Suprapubic skin (tissue), 3 donors: Measurements from ENCODE around the gene SPTSSB.

Source experiments
- POLR2A ChIP-seq, 2 donors: fragments of 450-650 bp; IDR thresholded peaks; one replicate each; pipeline ENCODE4 v1.6.1; 2017; ENCODE audit warnings: antibody characterized with exemption in 2 of 2, mild to moderate bottlenecking in 2 of 2, moderate library complexity in 2 of 2
- TF ChIP-seq, protein P1 (sequence below), 2 donors: fragments of 200-600 bp in 1 of 2; fragments of 450-650 bp in 1 of 2; sonication (generic) in 1 of 2; IDR thresholded peaks; one replicate each; pipeline ENCODE4 v1.5.1; 2016 to 2019; ENCODE audit warnings: antibody characterized with exemption in 2 of 2, mild to moderate bottlenecking in 1 of 2, moderate library complexity in 1 of 2

DNA sequence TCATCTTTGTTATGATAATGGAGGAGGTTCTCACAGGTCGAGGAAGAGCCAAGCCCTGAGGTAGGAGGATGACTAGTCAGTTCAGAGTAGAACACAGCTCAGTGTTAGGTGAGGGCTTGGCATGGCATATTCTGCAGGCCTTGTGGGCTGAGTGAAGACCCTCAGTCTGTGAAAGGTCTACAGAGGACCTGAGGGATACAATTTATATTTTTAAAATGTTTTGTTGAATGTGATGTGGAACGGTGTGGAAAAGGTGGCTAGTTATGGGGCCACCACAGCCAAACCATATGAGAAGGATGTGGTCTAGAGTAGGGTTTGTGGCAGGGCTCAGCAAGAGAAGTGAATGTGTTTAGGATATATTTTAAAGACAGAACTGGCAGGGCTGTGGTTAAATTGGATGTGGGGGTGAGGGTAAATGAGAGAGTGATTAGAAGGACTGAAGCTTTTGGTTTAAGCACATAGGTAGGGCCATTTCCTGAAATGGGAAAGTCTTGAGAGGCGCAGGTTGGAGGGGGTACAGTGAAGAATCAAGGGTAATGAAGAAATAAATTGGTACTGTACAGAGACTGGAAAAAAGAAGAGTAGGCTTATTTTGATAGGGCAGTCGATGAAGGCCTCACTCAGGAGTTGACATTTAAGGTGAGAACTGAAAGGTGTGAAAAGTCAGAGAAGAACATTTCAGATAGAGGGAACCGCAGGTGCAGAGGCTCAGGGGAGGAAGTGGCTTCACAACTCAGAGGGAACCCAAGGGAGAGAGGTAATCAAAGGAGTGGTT is 60.5 kb downstream of the SPTSSB start:
- TF ChIP-seq, protein P1, sequence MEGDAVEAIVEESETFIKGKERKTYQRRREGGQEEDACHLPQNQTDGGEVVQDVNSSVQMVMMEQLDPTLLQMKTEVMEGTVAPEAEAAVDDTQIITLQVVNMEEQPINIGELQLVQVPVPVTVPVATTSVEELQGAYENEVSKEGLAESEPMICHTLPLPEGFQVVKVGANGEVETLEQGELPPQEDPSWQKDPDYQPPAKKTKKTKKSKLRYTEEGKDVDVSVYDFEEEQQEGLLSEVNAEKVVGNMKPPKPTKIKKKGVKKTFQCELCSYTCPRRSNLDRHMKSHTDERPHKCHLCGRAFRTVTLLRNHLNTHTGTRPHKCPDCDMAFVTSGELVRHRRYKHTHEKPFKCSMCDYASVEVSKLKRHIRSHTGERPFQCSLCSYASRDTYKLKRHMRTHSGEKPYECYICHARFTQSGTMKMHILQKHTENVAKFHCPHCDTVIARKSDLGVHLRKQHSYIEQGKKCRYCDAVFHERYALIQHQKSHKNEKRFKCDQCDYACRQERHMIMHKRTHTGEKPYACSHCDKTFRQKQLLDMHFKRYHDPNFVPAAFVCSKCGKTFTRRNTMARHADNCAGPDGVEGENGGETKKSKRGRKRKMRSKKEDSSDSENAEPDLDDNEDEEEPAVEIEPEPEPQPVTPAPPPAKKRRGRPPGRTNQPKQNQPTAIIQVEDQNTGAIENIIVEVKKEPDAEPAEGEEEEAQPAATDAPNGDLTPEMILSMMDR (IDR thresholded peaks at IDR 0.05) = no peak
- TF ChIP-seq POLR2A (IDR thresholded peaks at IDR 0.05) = no peak
